ENCODE results near the gene ZNF362.
"Not testable (repeated sequence)": the region's sequence is repeated elsewhere in the genome, so short reads cannot be mapped to it uniquely, and the experiment has no call there.

The ZNF362 gene

GRCh38 chr1:33235521-33235920 is 20.8 kb upstream of the ZNF362 start:
- no peak overlapping the region for H3K4me3 ChIP-seq (replicated peaks; ENCODE audit: low read depth, low read length)
- no peak for TF ChIP-seq CTCF (IDR thresholded peaks at IDR 0.05; ENCODE audit: low read depth, low read length, missing control alignments)
- no peak for DNase-seq (ENCODE audit: extremely low read depth, low read depth)

GRCh38 chr1:33236498-33236897 is 19.8 kb upstream of the ZNF362 start:
- no peak for TF ChIP-seq CTCF (IDR thresholded peaks at IDR 0.05; ENCODE audit: low read depth, low read length, missing control alignments)
- no peak for DNase-seq (ENCODE audit: extremely low read depth, low read depth)
- no peak overlapping the region for H3K4me3 ChIP-seq (replicated peaks; ENCODE audit: low read depth, low read length)

DNA sequence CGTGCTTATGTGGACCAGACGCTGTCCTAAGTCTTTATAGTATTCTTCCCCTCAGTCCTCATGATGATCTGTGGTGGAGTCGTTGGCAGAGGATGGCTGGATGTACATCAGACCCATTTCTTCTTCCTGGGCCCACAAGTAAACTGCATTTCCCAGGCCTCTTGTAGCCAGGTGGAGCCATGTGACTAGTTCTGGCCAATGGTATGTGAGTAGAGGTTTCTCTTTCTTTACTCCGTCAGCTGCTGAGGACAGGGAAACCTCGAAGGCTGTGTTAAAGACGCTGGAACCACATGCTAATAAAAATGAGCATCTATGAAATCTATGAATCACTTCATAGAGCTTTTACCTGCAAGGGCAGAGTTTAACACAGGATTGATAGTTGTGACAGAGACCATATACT is 18.7 kb upstream of the ZNF362 start:
- DNase-seq (ENCODE audit: extremely low read depth, low read depth), result no peak
- TF ChIP-seq CTCF (IDR thresholded peaks at IDR 0.05; ENCODE audit: low read depth, low read length, missing control alignments), result no peak
- H3K4me3 ChIP-seq (replicated peaks; ENCODE audit: low read depth, low read length), result no peak overlapping the region

DNA sequence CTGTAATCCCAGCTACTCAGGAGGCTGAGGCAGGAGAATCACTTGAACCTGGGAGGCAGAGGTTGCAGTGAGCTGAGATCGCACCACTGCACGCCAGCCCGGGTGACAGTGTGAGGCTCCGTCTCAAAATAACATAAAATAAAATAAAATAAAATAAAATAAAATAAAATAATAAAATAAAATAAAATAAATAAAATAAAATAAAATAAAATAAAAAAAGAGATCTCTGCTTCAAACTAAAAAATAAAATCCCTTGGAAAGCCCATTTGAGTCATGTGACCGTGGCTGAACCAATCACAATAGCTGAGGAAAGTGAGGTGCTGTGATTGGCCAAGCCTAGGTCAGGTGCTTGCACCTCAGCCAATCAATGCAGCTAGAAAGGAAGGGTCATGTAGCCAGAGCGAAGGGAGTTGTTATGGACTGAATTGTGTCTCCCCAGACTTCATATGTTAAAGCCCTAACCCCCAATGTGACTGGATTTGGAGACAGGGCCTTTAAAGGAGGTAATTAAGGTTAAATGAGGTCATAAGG is 18.0 kb upstream of the ZNF362 start:
- not testable (repeated sequence) for DNase-seq (ENCODE audit: extremely low read depth, low read depth)

DNA sequence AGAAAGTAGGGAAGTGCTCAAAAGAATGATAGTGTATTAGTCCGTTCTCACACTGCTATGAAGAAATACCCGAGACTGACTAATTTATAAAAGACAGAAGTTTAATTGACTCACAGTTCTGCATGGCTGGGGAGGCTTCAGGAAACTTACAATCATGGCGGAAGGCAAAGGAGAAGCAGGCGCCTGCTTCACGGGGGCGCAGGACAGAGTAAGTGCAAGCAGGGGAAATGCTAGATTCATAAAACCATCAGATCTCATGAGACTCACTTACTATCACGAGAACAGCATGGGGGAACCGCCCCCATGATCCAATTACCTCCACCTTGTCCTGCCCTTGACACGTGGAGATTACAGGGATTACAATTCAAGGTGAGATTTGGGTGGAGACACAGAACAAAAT is 16.9 kb upstream of the ZNF362 start:
- DNase-seq (ENCODE audit: extremely low read depth, low read depth); H3K4me3 ChIP-seq (replicated peaks; ENCODE audit: low read depth, low read length): not testable (repeated sequence)

More for the DNA sequence above, 18.0 kb upstream of the ZNF362 start:
- H3K4me3 ChIP-seq (replicated peaks; ENCODE audit: low read depth, low read length), result not testable (repeated sequence)

DNA sequence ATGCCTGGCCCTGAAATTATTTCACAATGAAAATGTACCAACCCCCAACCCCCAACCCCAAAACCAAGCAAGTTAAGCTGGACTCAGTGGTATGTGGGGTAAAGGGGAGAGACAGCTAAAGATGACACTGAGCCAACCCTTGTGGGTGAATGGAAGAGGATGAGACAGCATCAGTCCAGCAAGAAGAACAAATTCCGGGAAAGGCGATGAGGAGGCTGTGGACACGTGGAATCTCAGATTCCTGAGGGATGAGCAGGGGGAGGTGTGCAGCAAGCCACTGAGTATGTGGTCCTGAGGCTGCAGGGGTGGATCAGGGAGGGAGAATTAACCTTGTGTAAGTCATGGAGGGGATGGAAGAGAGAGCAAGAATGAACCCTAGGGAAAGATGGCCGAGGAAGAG is 14.4 kb upstream of the ZNF362 start:
- no peak for TF ChIP-seq CTCF (IDR thresholded peaks at IDR 0.05; ENCODE audit: low read depth, low read length, missing control alignments)
- no peak overlapping the region for H3K4me3 ChIP-seq (replicated peaks; ENCODE audit: low read depth, low read length)
- DNase-seq (ENCODE audit: extremely low read depth, low read depth), result no peak

- no peak overlapping the region for H3K4me3 ChIP-seq (replicated peaks; ENCODE audit: low read depth, low read length)
- no peak for DNase-seq (ENCODE audit: extremely low read depth, low read depth)
- no peak for TF ChIP-seq CTCF (IDR thresholded peaks at IDR 0.05; ENCODE audit: low read depth, low read length, missing control alignments)
These were observed 13.6 kb upstream of the ZNF362 start for GRCh38 chr1:33242652-33243051.

- TF ChIP-seq CTCF (IDR thresholded peaks at IDR 0.05; ENCODE audit: low read depth, low read length, missing control alignments), result no peak
- no peak overlapping the region for H3K4me3 ChIP-seq (replicated peaks; ENCODE audit: low read depth, low read length)
- no peak for DNase-seq (ENCODE audit: extremely low read depth, low read depth)
These were observed 12.0 kb upstream of the ZNF362 start for GRCh38 chr1:33244143-33244808.

Measured in HFF-Myc (cell line).